Activated T-helper 1 cell treated with anti-CD3 and anti-CD28 coated beads, Interleukin-12 subunit alpha, Interleukin-12 subunit beta, Interleukin-2, Interleukin-4 antibody, amounts not matched to agents 30 ng/mL and 10 ng/mL and 1 ng/mL, durations not matched to agents 14 hours and 24 hours and 36 hours (primary cell): ENCODE measurements around the gene KRT4. TPM values are rescaled to one million over a fixed set of nuclear protein-coding genes. Genes with fewer than 3 reads are reported as not detected.

Experiments
- DNase-seq: peaks from one replicate; pipeline ENCODE4 v3.0.0; 2021; ENCODE audit warnings: low spot score
- H3K27ac Mint-ChIP-seq: one replicate; pipeline ENCODE4 v1.8.0; 2021; ENCODE audit warnings: mild to moderate bottlenecking, mixed read lengths
- H3K27me3 Mint-ChIP-seq: one replicate; pipeline ENCODE4 v1.8.0; 2022; ENCODE audit warnings: mild to moderate bottlenecking, moderate library complexity, mixed read lengths; ENCODE audit not compliant: insufficient read depth
- H3K36me3 Mint-ChIP-seq: one replicate; pipeline ENCODE4 v1.8.0; 2021; ENCODE audit warnings: low read depth, mixed read lengths
- H3K4me1 Mint-ChIP-seq: one replicate; pipeline ENCODE4 v1.8.0; 2021; ENCODE audit warnings: low read depth, mixed read lengths
- H3K4me3 Mint-ChIP-seq: one replicate; pipeline ENCODE4 v1.8.0; 2021; ENCODE audit warnings: mild to moderate bottlenecking, moderate library complexity, mixed read lengths
- H3K9me3 Mint-ChIP-seq: one replicate; pipeline ENCODE4 v1.8.0; 2021; ENCODE audit warnings: mixed read lengths
- intact Hi-C: fragments of 100-400 bp; cut with micrococcal nuclease; formaldehyde crosslinking; loops from one replicate; pipeline ENCODE4 v1.15.1; 2024
- total RNA-seq: library from RNA; stranded (reverse); gene quantifications from 2 replicates; pipeline ENCODE4 v1.2.3, GENCODE V29; 2022

KRT4 gene
- total RNA-seq, 1 donor from 2014 or later = not detected

GRCh38 chr12:52805739-52806138 lies 8.2 kb downstream of the KRT4 start:
- Mint-ChIP-seq H3K27ac (no peak overlapping the region), H3K36me3 (no peaks in the 10 kb centered on the region), H3K9me3 (no peaks in the 10 kb centered on the region), H3K27me3 (peaks cover 11% of the 10 kb centered on the region), H3K4me3 (no peak overlapping the region), H3K4me1 (no peaks in the 10 kb centered on the region)
- intact Hi-C loops = no loop called here
- no peak for DNase-seq

- H3K27ac Mint-ChIP-seq = no peak overlapping the region
- H3K4me1 Mint-ChIP-seq = no peaks in the 10 kb centered on the region
- H3K4me3 Mint-ChIP-seq = no peak overlapping the region
- no peaks in the 10 kb centered on the region for H3K36me3 Mint-ChIP-seq
- no peaks in the 10 kb centered on the region for H3K9me3 Mint-ChIP-seq
- intact Hi-C loops = no loop called here
- DNase-seq = no peak
- H3K27me3 Mint-ChIP-seq = peaks cover 14% of the 10 kb centered on the region
These were observed 8.9 kb downstream of the KRT4 start for GRCh38 chr12:52805000-52805399.

- H3K27ac Mint-ChIP-seq = no peak overlapping the region
- intact Hi-C loops = no loop called here
- no peak for DNase-seq
- peaks cover 15% of the 10 kb centered on the region for H3K27me3 Mint-ChIP-seq
- no peaks in the 10 kb centered on the region for H3K9me3 Mint-ChIP-seq
- H3K4me3 Mint-ChIP-seq = no peak overlapping the region
- H3K4me1 Mint-ChIP-seq = no peaks in the 10 kb centered on the region
- H3K36me3 Mint-ChIP-seq = no peaks in the 10 kb centered on the region
These were observed 11.5 kb downstream of the KRT4 start for GRCh38 chr12:52802442-52802841.

- intact Hi-C loops = no loop called here
- H3K36me3 Mint-ChIP-seq = no peaks in the 10 kb centered on the region
These were observed 12.1 kb downstream of the KRT4 start for GRCh38 chr12:52801773-52802172.

GRCh38 chr12:52800259-52800917 lies 13.5 kb downstream of the KRT4 start:
- H3K27ac Mint-ChIP-seq = no peak overlapping the region
- H3K4me3 Mint-ChIP-seq = no peak overlapping the region
- H3K27me3 Mint-ChIP-seq = peaks cover 15% of the 10 kb centered on the region
- H3K4me1 Mint-ChIP-seq = no peaks in the 10 kb centered on the region
- no peaks in the 10 kb centered on the region for H3K36me3 Mint-ChIP-seq
- no peaks in the 10 kb centered on the region for H3K9me3 Mint-ChIP-seq
- DNase-seq = no peak
- intact Hi-C loops = no loop called here

More at GRCh38 chr12:52801773-52802172, 12.1 kb downstream of the KRT4 start:
- no peak overlapping the region for H3K4me3 Mint-ChIP-seq
- no peaks in the 10 kb centered on the region for H3K4me1 Mint-ChIP-seq
- peaks cover 15% of the 10 kb centered on the region for H3K27me3 Mint-ChIP-seq
- no peak overlapping the region for H3K27ac Mint-ChIP-seq
- H3K9me3 Mint-ChIP-seq = no peaks in the 10 kb centered on the region
- DNase-seq = no peak

GRCh38 chr12:52799505-52800211 lies 14.3 kb downstream of the KRT4 start:
- Mint-ChIP-seq H3K4me3 (no peak overlapping the region), H3K27me3 (peaks cover 15% of the 10 kb centered on the region), H3K4me1 (peaks cover 1% of the 10 kb centered on the region), H3K36me3 (no peaks in the 10 kb centered on the region), H3K27ac (no peak overlapping the region), H3K9me3 (no peaks in the 10 kb centered on the region)
- intact Hi-C loops = no loop called here
- no peak for DNase-seq

GRCh38 chr12:52798671-52799504 lies 15.0 kb downstream of the KRT4 start:
- Mint-ChIP-seq H3K27me3 (peaks cover 15% of the 10 kb centered on the region), H3K9me3 (no peaks in the 10 kb centered on the region), H3K4me3 (no peak overlapping the region), H3K4me1 (peaks cover 9% of the 10 kb centered on the region), H3K36me3 (no peaks in the 10 kb centered on the region), H3K27ac (no peak overlapping the region)
- DNase-seq = no peak
- intact Hi-C loops = no loop called here

- Mint-ChIP-seq H3K4me3 (no peak overlapping the region), H3K27me3 (peaks cover 12% of the 10 kb centered on the region), H3K9me3 (no peaks in the 10 kb centered on the region), H3K36me3 (no peaks in the 10 kb centered on the region), H3K4me1 (peaks cover 9% of the 10 kb centered on the region), H3K27ac (no peak overlapping the region)
- no peak for DNase-seq
- intact Hi-C loops = no loop called here
These were observed 15.8 kb downstream of the KRT4 start for GRCh38 chr12:52798003-52798670.

GRCh38 chr12:52797529-52797894 lies 16.4 kb downstream of the KRT4 start:
- peaks cover 12% of the 10 kb centered on the region for H3K27me3 Mint-ChIP-seq
- H3K4me1 Mint-ChIP-seq = peaks cover 9% of the 10 kb centered on the region
- intact Hi-C loops = no loop called here
- no peak overlapping the region for H3K4me3 Mint-ChIP-seq
- no peaks in the 10 kb centered on the region for H3K36me3 Mint-ChIP-seq
- H3K9me3 Mint-ChIP-seq = no peaks in the 10 kb centered on the region
- no peak for DNase-seq
- H3K27ac Mint-ChIP-seq = no peak overlapping the region

GRCh38 chr12:52796839-52797528 lies 16.9 kb downstream of the KRT4 start:
- intact Hi-C loops = no loop called here
- Mint-ChIP-seq H3K4me3 (no peak overlapping the region), H3K27me3 (peaks cover 7% of the 10 kb centered on the region), H3K4me1 (peaks cover 9% of the 10 kb centered on the region), H3K27ac (no peak overlapping the region), H3K9me3 (no peaks in the 10 kb centered on the region), H3K36me3 (no peaks in the 10 kb centered on the region)
- DNase-seq = no peak

- intact Hi-C loops = no loop called here
- H3K27ac Mint-ChIP-seq = no peak overlapping the region
These were observed 17.5 kb downstream of the KRT4 start for GRCh38 chr12:52796429-52796794.

GRCh38 chr12:52795694-52796428 lies 18.1 kb downstream of the KRT4 start, which contains the start of gene KRT3:
KRT3 (minus strand) TSS chr12:52796117; CDS start chr12:52796042, 75 bp downstream.
- intact Hi-C loops = no loop called here
- Mint-ChIP-seq H3K9me3 (no peaks in the 10 kb centered on the region), H3K27ac (no peak within 1 kb of the TSS), H3K4me1 (peaks cover 9% of the 10 kb centered on the region), H3K36me3 (no peaks in the 10 kb centered on the region), H3K4me3 (no peak within 1 kb of the TSS), H3K27me3 (peaks cover 9% of the 10 kb centered on the region)
- DNase-seq = no peak

More at GRCh38 chr12:52796429-52796794, 17.5 kb downstream of the KRT4 start:
- peaks cover 9% of the 10 kb centered on the region for H3K27me3 Mint-ChIP-seq
- no peaks in the 10 kb centered on the region for H3K9me3 Mint-ChIP-seq
- no peak for DNase-seq
- no peak overlapping the region for H3K4me3 Mint-ChIP-seq
- peaks cover 9% of the 10 kb centered on the region for H3K4me1 Mint-ChIP-seq
- H3K36me3 Mint-ChIP-seq = no peaks in the 10 kb centered on the region
